Germinal center (tissue), 1 donor: ENCODE measurements around the gene ZNF468.
"Not testable (repeated sequence)": the region's sequence is repeated elsewhere in the genome, so short reads cannot be mapped to it uniquely, and the experiment has no call there.

Experiments
- DNase-seq: peaks from one replicate; pipeline ENCODE4 v3.0.0; 2012; ENCODE audit warnings: mixed read lengths, low spot score

The ZNF468 gene

GRCh38 chr19:52857378-52858191 is at the start of gene ZNF468:
Gene ZNF468, minus strand, starts transcription at chr19:52857619. Its CDS starts 3,347 bp downstream, at chr19:52854272.
- peak; percentile 74 for DNase-seq

- DNase-seq: not testable (repeated sequence)
Observed at GRCh38 chr19:52904052-52904780, 46.8 kb upstream of the ZNF468 start.

- no peak for DNase-seq
Observed at GRCh38 chr19:52901842-52902241, 44.4 kb upstream of the ZNF468 start.

GRCh38 chr19:52898596-52898995 is 41.2 kb upstream of the ZNF468 start:
- not testable (repeated sequence) for DNase-seq

- no peak for DNase-seq
Observed at GRCh38 chr19:52898101-52898500, 40.7 kb upstream of the ZNF468 start.

GRCh38 chr19:52897138-52897935 is 39.9 kb upstream of the ZNF468 start, which contains the start of gene ZNF320:
Gene ZNF320, minus strand, starts transcription at chr19:52897635. Its CDS starts 7,380 bp downstream, at chr19:52890255.
- peak; percentile 98 for DNase-seq

- peak; percentile 8 for DNase-seq
Observed at GRCh38 chr19:52896431-52897137, 39.2 kb upstream of the ZNF468 start.

GRCh38 chr19:52891336-52891735 is 33.9 kb upstream of the ZNF468 start:
- no peak for DNase-seq

GRCh38 chr19:52889931-52890330 is 32.5 kb upstream of the ZNF468 start:
- no peak for DNase-seq

GRCh38 chr19:52889076-52889475 is 31.7 kb upstream of the ZNF468 start:
- no peak for DNase-seq

GRCh38 chr19:52880895-52881389 is 23.5 kb upstream of the ZNF468 start:
- no peak for DNase-seq

GRCh38 chr19:52872996-52873395 is 15.6 kb upstream of the ZNF468 start:
- not testable (repeated sequence) for DNase-seq

- no peak for DNase-seq
Observed at GRCh38 chr19:52871466-52871865, 14.0 kb upstream of the ZNF468 start.

- not testable (repeated sequence) for DNase-seq
Observed at GRCh38 chr19:52868031-52868430, 10.6 kb upstream of the ZNF468 start.

GRCh38 chr19:52856540-52857377 is 660 bp downstream of the ZNF468 start:
- peak; percentile 4 for DNase-seq

- DNase-seq: not testable (repeated sequence)
Observed at GRCh38 chr19:52847352-52847751, 10.1 kb downstream of the ZNF468 start.

GRCh38 chr19:52840825-52841465 is 16.5 kb downstream of the ZNF468 start:
- DNase-seq: not testable (repeated sequence)

- not testable (repeated sequence) for DNase-seq
Observed at GRCh38 chr19:52834289-52834688, 23.1 kb downstream of the ZNF468 start.

GRCh38 chr19:52833541-52833940 is 23.9 kb downstream of the ZNF468 start:
- not testable (repeated sequence) for DNase-seq

GRCh38 chr19:52829866-52830265 is 27.6 kb downstream of the ZNF468 start:
- not testable (repeated sequence) for DNase-seq
